HepG2 (cell line): ENCODE data around the gene MTIF3. TPM values are rescaled to one million over a fixed set of nuclear protein-coding genes. Genes with fewer than 3 reads are reported as not detected.

ENCODE experiments used
- ATAC-seq: fragments of 200-7000 bp; cut with Tn5 transposase; 3 replicates; pipeline ENCODE4 v1.9.1; 2020; ENCODE audit warnings: mild to moderate bottlenecking, moderate library complexity
- BruUV-seq: library from RNA; stranded (reverse); fragments of 400-500 nt; replicated peaks from 2 replicates; lab custom pipeline; 2021; lab: Mats Ljungman, UMichigan
- CTCF ChIA-PET: fragments of 300-600 bp; formaldehyde crosslinking; extraction: SDS; loops from one replicate; lab custom pipeline; 2021; ENCODE audit warnings: low total read pairs, inconsistent platforms, low intra/inter-chr PET ratio; lab: Yijun Ruan, JAX
- POLR2A ChIA-PET: fragments of 350-600 bp; sonication (Branson Sonifier 250); formaldehyde crosslinking; loops from one replicate; lab custom pipeline; 2020; ENCODE audit warnings: antibody characterized with exemption, inconsistent platforms; lab: Yijun Ruan, JAX
- DNase-seq: peaks from one replicate; pipeline ENCODE4 v3.0.0-alpha.2; 2015; ENCODE audit warnings: low spot score
- FAIRE-seq: peaks from 3 replicates; lab custom pipeline; 2011; peaks lifted over from hg19 to GRCh38; lab: Jason Lieb, UNC
- H2AFZ ChIP-seq: one replicate; pipeline ENCODE4 v1.6.1; 2011; ENCODE audit warnings: low read length, inconsistent platforms
- H3K27ac ChIP-seq: fragments of 300-600 bp; 3 replicates; pipeline ENCODE4 v1.8.0; 2011; ENCODE audit warnings: mixed run types, mild to moderate bottlenecking, mixed read lengths, low read length, inconsistent platforms; ENCODE audit not compliant: insufficient read depth; ENCODE audit errors: extremely low read length
- H3K27me3 ChIP-seq, 2 experiments: fragments of 200-600 bp in 1 of 2; 2 replicates in 1 of 2; 3 replicates in 1 of 2; pipeline versions ENCODE4 v1.6.0 to v1.8.0; 2011; ENCODE audit warnings: low read length in 2 of 2, mild to moderate bottlenecking in 2 of 2, moderate library complexity in 2 of 2, inconsistent platforms in 1 of 2; ENCODE audit not compliant: insufficient read depth in 2 of 2, control insufficient read depth in 1 of 2
- H3K36me3 ChIP-seq, 2 experiments: fragments of 200-600 bp in 1 of 2; replicated peaks in 1 of 2; 2 replicates in 1 of 2; 3 replicates in 1 of 2; pipeline versions ENCODE4 v1.5.1 to v1.8.0; 2011; ENCODE audit warnings: low read length in 2 of 2, inconsistent platforms in 1 of 2; ENCODE audit not compliant: insufficient read depth in 2 of 2, control insufficient read depth in 1 of 2
- H3K4me1 ChIP-seq: 2 replicates; pipeline ENCODE4 v1.5.1; 2012; ENCODE audit warnings: low read length, inconsistent platforms; ENCODE audit not compliant: insufficient read depth
- H3K4me2 ChIP-seq: 2 replicates; pipeline ENCODE4 v1.6.0; 2011; ENCODE audit warnings: low read depth, low read length, inconsistent platforms
- H3K4me3 ChIP-seq, 3 experiments: fragments of 200-600 bp in 1 of 3; sonication (generic), shearing (Covaris generic) in 1 of 3; replicated peaks in 1 of 3; 2 replicates each; pipeline ENCODE4 v1.5.1; 2011 to 2016; ENCODE audit warnings: low read length in 3 of 3, inconsistent platforms in 2 of 3, low read depth in 2 of 3, mild to moderate bottlenecking in 2 of 3, control low read depth in 1 of 3, mixed read lengths in 1 of 3; ENCODE audit not compliant: insufficient read depth in 1 of 3
- H3K79me2 ChIP-seq: one replicate; pipeline ENCODE4 v1.6.1; 2011; ENCODE audit warnings: low read length, inconsistent platforms; ENCODE audit not compliant: insufficient read depth
- H3K9ac ChIP-seq: 2 replicates; pipeline ENCODE4 v1.6.0; 2011; ENCODE audit warnings: mild to moderate bottlenecking, low read depth, low read length, inconsistent platforms; ENCODE audit not compliant: insufficient read depth
- H3K9me3 ChIP-seq: 2 replicates; pipeline ENCODE4 v1.5.1; 2012; ENCODE audit warnings: mild to moderate bottlenecking, low read length
- H4K20me1 ChIP-seq: 2 replicates; pipeline ENCODE4 v1.6.0; 2011; ENCODE audit warnings: inconsistent platforms, mild to moderate bottlenecking, low read length, moderate library complexity; ENCODE audit not compliant: insufficient read depth
- ELF3 ChIP-seq: IDR thresholded peaks from 2 replicates; pipeline ENCODE4 v1.6.1; 2016; ENCODE audit warnings: missing genetic modification reagents, missing compliant biosample characterization
- GFI1 ChIP-seq: sonication (generic); formaldehyde crosslinking; IDR thresholded peaks from 2 replicates; pipeline ENCODE4 v1.5.0; 2020; ENCODE audit warnings: missing genetic modification reagents, mild to moderate bottlenecking, borderline replicate concordance
- HNF4A ChIP-seq: sonication (generic); formaldehyde crosslinking; IDR thresholded peaks from 2 replicates; pipeline ENCODE4 v1.4.0; 2020; ENCODE audit warnings: missing genetic modification reagents
- KDM5A ChIP-seq: fragments of 200-600 bp; sonication (generic); IDR thresholded peaks from 2 replicates; pipeline ENCODE4 v1.7.0; 2018; ENCODE audit warnings: antibody characterized with exemption, mild to moderate bottlenecking, low read length, borderline replicate concordance
- MTA1 ChIP-seq: sonication (generic); formaldehyde crosslinking; IDR thresholded peaks from 2 replicates; pipeline ENCODE4 v1.4.0; 2020; ENCODE audit warnings: missing genetic modification reagents, mild to moderate bottlenecking, borderline replicate concordance
- SMC3 ChIP-seq: IDR thresholded peaks from 2 replicates; pipeline ENCODE4 v1.6.1; 2011; ENCODE audit warnings: low read length, improper control_type of control experiment
- SYNCRIP ChIP-seq: fragments of 200-400 bp; formaldehyde crosslinking; IDR thresholded peaks from 2 replicates; pipeline ENCODE4 v1.6.1; 2018; ENCODE audit warnings: mild to moderate bottlenecking, low read depth, low read length; ENCODE audit not compliant: insufficient read depth
- TOE1 ChIP-seq: sonication (generic); formaldehyde crosslinking; IDR thresholded peaks from 2 replicates; pipeline ENCODE4 v1.4.0; 2020; ENCODE audit warnings: mild to moderate bottlenecking, missing genetic modification reagents
- YY1 ChIP-seq: IDR thresholded peaks from 2 replicates; pipeline ENCODE4 v1.6.1; 2011; ENCODE audit warnings: low read length, low read depth, moderate library complexity, mild to moderate bottlenecking; ENCODE audit not compliant: insufficient read depth, insufficient replicate concordance
- ZBTB3 ChIP-seq: sonication (generic); formaldehyde crosslinking; IDR thresholded peaks from 2 replicates; pipeline ENCODE4 v1.4.0; 2020; ENCODE audit warnings: low read depth, mild to moderate bottlenecking, moderate library complexity, missing genetic modification reagents, borderline replicate concordance
- ZC3H13 ChIP-seq: sonication (generic); formaldehyde crosslinking; IDR thresholded peaks from 2 replicates; pipeline ENCODE4 v1.8.1; 2023; ENCODE audit warnings: mild to moderate bottlenecking, missing genetic modification reagents, moderate library complexity
- ZFP90 ChIP-seq: sonication (generic); formaldehyde crosslinking; IDR thresholded peaks from 2 replicates; pipeline ENCODE4 v1.8.0; 2022; ENCODE audit warnings: missing genetic modification reagents, mild to moderate bottlenecking, inconsistent platforms, borderline replicate concordance
- ZNF710 ChIP-seq: sonication (generic); formaldehyde crosslinking; IDR thresholded peaks from 2 replicates; pipeline ENCODE4 v1.5.0; 2020; ENCODE audit warnings: mild to moderate bottlenecking, missing genetic modification reagents, borderline replicate concordance
- ZNF713 ChIP-seq: sonication (generic); formaldehyde crosslinking; IDR thresholded peaks from 2 replicates; pipeline ENCODE4 v1.4.0; 2020; ENCODE audit warnings: mild to moderate bottlenecking, missing genetic modification reagents
- WGBS: methylation state at CpG from one replicate; pipeline ENCODE4 v1.1.6; 2017; ENCODE audit warnings: low lambda C conversion rate; 5-methylcytosine and 5-hydroxymethylcytosine counted together
- in situ Hi-C: cut with HindIII; loops from 2 replicates; pipeline ENCODE4 v1.10.0; 2017; ENCODE audit warnings: low pct_unique_long_range_greater_than_20kb; ENCODE audit not compliant: extremely low pct_ligation_motif_present
- intact Hi-C: fragments of 100-400 bp; cut with micrococcal nuclease; formaldehyde crosslinking; loops from one replicate; pipeline ENCODE4 v1.10.0; 2022; ENCODE audit not compliant: unreplicated experiment
- polyA plus RNA-seq, 8 experiments: library from polyadenylated mRNA; depleted of rRNA in 3 of 8; stranded (reverse) in 7 of 8; unstranded in 1 of 8; fragments of >200 nt; fragmentation: Illumina TruSeq in 4 of 8; extraction: Trizol in 4 of 8; gene quantifications; 2 replicates each; pipeline versions ENCODE4 v1.2.1 to v1.2.3, GENCODE V29; 2011 to 2016; ENCODE audit warnings: low read depth in 4 of 8, missing spikeins in 1 of 8, mixed read lengths in 1 of 8; ENCODE audit not compliant: insufficient read depth in 1 of 8
- total RNA-seq, 5 experiments: library from RNA; depleted of rRNA; stranded (reverse); fragments of >200 nt; fragmentation: Illumina TruSeq; extraction: Trizol; gene quantifications; 2 replicates each; pipeline ENCODE4 v1.2.3, GENCODE V29; 2016; ENCODE audit warnings: low read depth in 1 of 5

The MTIF3 gene
- total and polyA plus RNA-seq, 2 of the 13 experiments (the other 11 are each of a cell fraction or from before 2014, with no cell fraction given): 33.7 to 40.6 TPM

- peaks cover 7 to 44% of the 10 kb centered on the region in 2 experiments for H3K36me3 ChIP-seq
- FAIRE-seq (no peak), DNase-seq (no peak), ATAC-seq (no peak)
- no peak for TF ChIP-seq SMC3
- TF ChIP-seq MTA1 (CRISPR knock-in tag): no peak
- TF ChIP-seq ZNF710: no peak
- no peak for TF ChIP-seq ZNF713 (CRISPR knock-in tag)
- TF ChIP-seq ZBTB3 (CRISPR knock-in tag): no peak
- no peak for TF ChIP-seq ELF3 (CRISPR knock-in tag)
- no peak for TF ChIP-seq ZFP90 (CRISPR knock-in tag)
- TF ChIP-seq SYNCRIP: no peak
- TF ChIP-seq TOE1 (CRISPR knock-in tag): no peak
- TF ChIP-seq HNF4A (CRISPR knock-in tag): no peak
- no peak for TF ChIP-seq ZC3H13
- TF ChIP-seq GFI1 (CRISPR knock-in tag): no peak
- TF ChIP-seq YY1: no peak
- TF ChIP-seq KDM5A: no peak
- no peak overlapping the region for H2AFZ ChIP-seq
- H3K4me2 ChIP-seq: no peak overlapping the region
- no TSS peak for BruUV-seq
- no peaks in the 10 kb centered on the region for H3K79me2 ChIP-seq
- H3K27ac ChIP-seq: no peak overlapping the region
- no peak overlapping the region for H3K4me3 ChIP-seq
- CTCF ChIA-PET: no interaction called here
- WGBS: 97% methylated on average over 2 of the region's 2 CpGs
- no peaks in the 10 kb centered on the region for H3K27me3 ChIP-seq
- POLR2A ChIA-PET: interaction anchor here (0.7 kb wide), 1 partner anchor 11 kb away, joined by 3 read pairs; no protein-coding TSS in a partner anchor
- peaks cover 3% of the 10 kb centered on the region for H3K4me1 ChIP-seq
- intact Hi-C loops (no loop called here), in situ Hi-C loops (no loop called here)
- no peak overlapping the region for H3K9ac ChIP-seq
- no peaks in the 10 kb centered on the region for H4K20me1 ChIP-seq
- no peaks in the 10 kb centered on the region for H3K9me3 ChIP-seq
Measured at GRCh38 chr13:27437126-27437525, 13.2 kb downstream of the MTIF3 start.
